H1 (cell line): ENCODE results near the gene HKDC1. TPM values are rescaled to one million over a fixed set of nuclear protein-coding genes. Genes with fewer than 3 reads are reported as not detected.

ENCODE experiments used
- CTCF ChIA-PET: fragments of 300-600 bp; sonication (Branson Sonifier 250); formaldehyde crosslinking; loops from one replicate; lab custom pipeline; 2021; ENCODE audit not compliant: partially characterized antibody; lab: Charles Lee
- POLR2A ChIA-PET: fragments of 300-600 bp; sonication (Branson Sonifier 250); formaldehyde crosslinking; loops from one replicate; lab custom pipeline; 2021; ENCODE audit warnings: inconsistent platforms; ENCODE audit not compliant: partially characterized antibody; lab: Charles Lee
- DNase-seq, 2 experiments: peaks; one replicate each; pipeline versions ENCODE4 v3.0.0 to v3.0.0-alpha.2; 2010 to 2022; ENCODE audit warnings: low spot score in 2 of 2, low read depth in 1 of 2, mixed read lengths in 1 of 2
- FAIRE-seq: peaks from 2 replicates; lab custom pipeline; 2011; peaks lifted over from hg19 to GRCh38; lab: Jason Lieb, UNC
- H2AFZ ChIP-seq: 2 replicates; pipeline ENCODE4 v1.8.1; 2012; ENCODE audit warnings: low read length, inconsistent platforms
- H2AK5ac ChIP-seq: 2 replicates; pipeline ENCODE4 v1.6.1; 2013; ENCODE audit warnings: low read depth, low read length
- H2BK120ac ChIP-seq: replicated peaks from 2 replicates; pipeline ENCODE3; 2013; ENCODE audit warnings: low read depth, low read length, inconsistent platforms
- H2BK12ac ChIP-seq: 2 replicates; pipeline ENCODE4 v1.6.1; 2013; ENCODE audit warnings: low read depth, low read length
- H2BK15ac ChIP-seq: 2 replicates; pipeline ENCODE4 v1.6.1; 2013; ENCODE audit warnings: low read length
- H2BK20ac ChIP-seq: 2 replicates; pipeline ENCODE4 v1.6.1; 2013; ENCODE audit warnings: low read length
- H2BK5ac ChIP-seq: 2 replicates; pipeline ENCODE4 v1.6.1; 2013; ENCODE audit warnings: low read depth, low read length
- H3K14ac ChIP-seq: 2 replicates; pipeline ENCODE4 v1.6.1; 2013; ENCODE audit warnings: inconsistent platforms; ENCODE audit not compliant: insufficient read length
- H3K18ac ChIP-seq: 2 replicates; pipeline ENCODE4 v1.6.1; 2013; ENCODE audit warnings: low read length; ENCODE audit errors: extremely low read depth
- H3K23ac ChIP-seq: 2 replicates; pipeline ENCODE4 v1.6.1; 2013; ENCODE audit warnings: inconsistent platforms; ENCODE audit not compliant: insufficient read length
- H3K23me2 ChIP-seq: 2 replicates; pipeline ENCODE4 v1.6.1; 2013; ENCODE audit warnings: low read depth, low read length
- H3K27ac ChIP-seq: 2 replicates; pipeline ENCODE4 v1.6.1; 2011; ENCODE audit warnings: low read depth, low read length, inconsistent platforms
- H3K27me3 ChIP-seq, 4 experiments: replicated peaks in 1 of 4; 1 replicate in 1 of 4; 2 replicates in 3 of 4; pipeline versions ENCODE4 v1.6.1 to v1.8.1; 2011 to 2013; ENCODE audit warnings: low read length in 3 of 4, mild to moderate bottlenecking in 3 of 4, inconsistent platforms in 2 of 4, mixed read lengths in 2 of 4, moderate library complexity in 1 of 4; ENCODE audit not compliant: control insufficient read depth in 3 of 4, insufficient read depth in 3 of 4; ENCODE audit errors: extremely low read depth in 1 of 4
- H3K36me3 ChIP-seq, 4 experiments: 2 replicates each; pipeline versions ENCODE4 v1.6.1 to v1.8.1; 2011 to 2013; ENCODE audit warnings: mild to moderate bottlenecking in 4 of 4, low read length in 3 of 4, moderate library complexity in 2 of 4, control low read depth in 1 of 4, inconsistent platforms in 1 of 4; ENCODE audit not compliant: insufficient read depth in 4 of 4, control insufficient read depth in 2 of 4
- H3K4ac ChIP-seq: replicated peaks from 2 replicates; pipeline ENCODE3; 2013; ENCODE audit warnings: low read length, low read depth, mixed read lengths, inconsistent platforms; ENCODE audit not compliant: insufficient read length
- H3K4me1 ChIP-seq, 4 experiments: replicated peaks in 1 of 4; 1 replicate in 1 of 4; 2 replicates in 3 of 4; pipeline versions ENCODE4 v1.6.1 to v1.8.1; 2011 to 2013; ENCODE audit warnings: low read length in 3 of 4, inconsistent platforms in 2 of 4, mixed read lengths in 1 of 4; ENCODE audit not compliant: insufficient read depth in 4 of 4, control insufficient read depth in 3 of 4
- H3K4me2 ChIP-seq, 2 experiments: 2 replicates each; pipeline versions ENCODE4 v1.6.1 to v1.8.1; 2011 to 2013; ENCODE audit warnings: low read depth in 2 of 2, low read length in 2 of 2, control low read depth in 1 of 2, inconsistent platforms in 1 of 2, mild to moderate bottlenecking in 1 of 2; ENCODE audit not compliant: insufficient read depth in 1 of 2
- H3K4me3 ChIP-seq, 4 experiments: fragments of 200-600, 300-600 bp in 1 of 4; sonication (generic), shearing (Covaris generic), sonication (Bioruptor Twin) in 1 of 4; 2 replicates each; pipeline versions ENCODE4 v1.5.1 to v1.8.1; 2011 to 2016; ENCODE audit warnings: low read length in 4 of 4, low read depth in 3 of 4, control low read depth in 2 of 4, inconsistent platforms in 2 of 4, mild to moderate bottlenecking in 2 of 4, mixed read lengths in 1 of 4, moderate library complexity in 1 of 4; ENCODE audit not compliant: insufficient read depth in 2 of 4; ENCODE audit errors: extremely low read depth in 1 of 4
- H3K56ac ChIP-seq: replicated peaks from 2 replicates; pipeline ENCODE3; 2013; ENCODE audit warnings: low read depth, mild to moderate bottlenecking, mixed read lengths, low read length, inconsistent platforms; ENCODE audit not compliant: insufficient read length
- H3K79me1 ChIP-seq: 2 replicates; pipeline ENCODE4 v1.6.1; 2013; ENCODE audit warnings: low read depth, low read length, control low read depth
- H3K79me2 ChIP-seq, 2 experiments: 2 replicates each; pipeline versions ENCODE4 v1.6.1 to v1.8.1; 2012 to 2013; ENCODE audit warnings: low read length in 2 of 2, mild to moderate bottlenecking in 2 of 2, inconsistent platforms in 1 of 2; ENCODE audit not compliant: insufficient read depth in 2 of 2, control insufficient read depth in 1 of 2
- H3K9ac ChIP-seq, 4 experiments: replicated peaks in 1 of 4; 1 replicate in 1 of 4; 2 replicates in 3 of 4; pipeline versions ENCODE4 v1.6.1 to v1.8.1; 2011 to 2013; ENCODE audit warnings: low read depth in 3 of 4, low read length in 3 of 4, control low read depth in 2 of 4, mild to moderate bottlenecking in 2 of 4, moderate library complexity in 2 of 4, inconsistent platforms in 1 of 4; ENCODE audit errors: extremely low read depth in 1 of 4
- H3K9me3 ChIP-seq, 2 experiments: 2 replicates each; pipeline versions ENCODE4 v1.6.1 to v1.8.1; 2012 to 2013; ENCODE audit warnings: mild to moderate bottlenecking in 2 of 2, moderate library complexity in 2 of 2, control low read depth in 1 of 2, inconsistent platforms in 1 of 2, low read depth in 1 of 2, low read length in 1 of 2, mixed read lengths in 1 of 2; ENCODE audit not compliant: insufficient read depth in 2 of 2
- H4K20me1 ChIP-seq, 2 experiments: replicated peaks in 1 of 2; 2 replicates each; pipeline versions ENCODE3 to v1.8.1; 2011 to 2013; ENCODE audit warnings: inconsistent platforms in 2 of 2, low read length in 2 of 2, mild to moderate bottlenecking in 1 of 2; ENCODE audit not compliant: insufficient read depth in 2 of 2, control insufficient read depth in 1 of 2
- H4K5ac ChIP-seq: 2 replicates; pipeline ENCODE4 v1.6.1; 2013; ENCODE audit warnings: low read length, low read depth, mixed read lengths, inconsistent platforms; ENCODE audit not compliant: insufficient read length
- H4K8ac ChIP-seq: 2 replicates; pipeline ENCODE4 v1.8.0; 2013; ENCODE audit warnings: mild to moderate bottlenecking, moderate library complexity, low read length, inconsistent platforms; ENCODE audit not compliant: insufficient read depth; ENCODE audit errors: extremely low read depth
- H4K91ac ChIP-seq: replicated peaks from 2 replicates; pipeline ENCODE3; 2013; ENCODE audit warnings: low read length, mixed read lengths, inconsistent platforms; ENCODE audit not compliant: insufficient read length
- ASH2L ChIP-seq: fragments of 200-600, 300-600 bp; sonication (generic); IDR thresholded peaks from one replicate; pipeline ENCODE4 v1.7.1; 2017; ENCODE audit warnings: low read length
- WGBS, 2 experiments: shearing (Covaris generic) in 1 of 2; methylation state at CpG; one replicate each; pipeline versions ENCODE4 v1.1.6 to v1.1.7; 2013 to 2015; ENCODE audit warnings: low lambda C conversion rate in 2 of 2, mixed read lengths in 2 of 2, inconsistent platforms in 1 of 2, low coverage in 1 of 2, missing lambda C conversion rate in 1 of 2; ENCODE audit not compliant: insufficient replicate concordance in 2 of 2, insufficient coverage in 1 of 2, insufficient read length in 1 of 2; ENCODE audit errors: extremely low coverage in 1 of 2, missing lambda C conversion rate in 1 of 2; 5-methylcytosine and 5-hydroxymethylcytosine counted together
- polyA plus RNA-seq, 7 experiments: library from polyadenylated mRNA; depleted of rRNA in 3 of 7; stranded (reverse) in 5 of 7; unstranded in 2 of 7; fragments of >200 nt in 5 of 7; fragments of 200-250 nt in 2 of 7; gene quantifications; 1 replicate in 5 of 7; 2 replicates in 1 of 7; 4 replicates in 1 of 7; pipeline versions ENCODE4 v1.2.1 to v1.2.3, GENCODE V29; 2011 to 2013; ENCODE audit warnings: missing spikeins in 2 of 7, mixed read lengths in 2 of 7
- total RNA-seq: library from RNA; stranded (reverse); fragmentation: NEBNext Ultra II Directional; extraction: Animal tissue kit (Norgen Biotek cat#: 25700); gene quantifications from 2 replicates; pipeline ENCODE4 v1.2.1, GENCODE V29; 2021

HKDC1 gene
- total and polyA plus RNA-seq, 2 of the 8 experiments (the other 6 are each of a cell fraction or from before 2014, with no cell fraction given) = 0.12 to 0.78 TPM

DNA sequence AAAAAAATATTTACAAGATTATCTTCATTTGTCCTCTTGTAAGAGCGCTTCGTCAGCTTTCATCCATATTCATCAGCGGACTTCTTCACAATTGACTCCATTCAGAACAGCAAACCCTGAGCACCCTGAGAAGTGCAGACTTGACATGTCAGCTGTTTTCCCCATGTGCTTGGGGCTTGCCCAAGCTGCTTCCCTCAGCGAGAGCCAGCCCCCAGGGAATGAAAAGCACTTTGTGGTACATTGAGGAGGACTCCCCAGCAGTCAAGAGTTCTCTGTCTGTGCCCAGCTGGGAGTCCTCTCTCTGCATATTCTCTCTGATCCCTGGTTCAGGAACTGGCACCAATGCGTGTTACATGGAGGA lies 22.7 kb downstream of the HKDC1 start:
- no peaks in the 10 kb centered on the region for H3K4me1 ChIP-seq
- H3K14ac ChIP-seq = no peak overlapping the region
- DNase-seq = no peak
- no peaks in the 10 kb centered on the region for H3K79me1 ChIP-seq
- H3K18ac ChIP-seq = no peak overlapping the region
- no peak overlapping the region for H2BK5ac ChIP-seq
- FAIRE-seq = no peak
- H3K4ac ChIP-seq = no peak overlapping the region
- no peak overlapping the region for H3K9ac ChIP-seq
- ChIA-PET CTCF (interaction anchor here (0.5 to 8.1 kb wide), 10 partner anchors 11 to 265 kb away, joined by 3 to 66 read pairs (median 4); no protein-coding TSS in a partner anchor), POLR2A (no interaction called here)
- H4K5ac ChIP-seq = no peak overlapping the region
- no peak overlapping the region for H2BK120ac ChIP-seq
- peak overlapping the region; percentile 36 for H4K91ac ChIP-seq
- H3K4me3 ChIP-seq = no peak overlapping the region
- no peaks in the 10 kb centered on the region for H3K23me2 ChIP-seq
- H2AFZ ChIP-seq = peak overlapping the region; percentile 90; the same call in 1 of the 2 replicates
- no peak overlapping the region for H3K23ac ChIP-seq
- H3K27ac ChIP-seq = no peak overlapping the region
- no peaks in the 10 kb centered on the region for H3K27me3 ChIP-seq
- H3K36me3 ChIP-seq = no peaks in the 10 kb centered on the region
- no peak overlapping the region for H2BK15ac ChIP-seq
- no peak overlapping the region for H2BK20ac ChIP-seq
- no peak overlapping the region for H2AK5ac ChIP-seq
- no peak overlapping the region for H3K56ac ChIP-seq
- H3K79me2 ChIP-seq = no peaks in the 10 kb centered on the region
- no peak overlapping the region for H3K4me2 ChIP-seq
- H4K20me1 ChIP-seq = no peaks in the 10 kb centered on the region
- no peak overlapping the region for H4K8ac ChIP-seq
- H3K9me3 ChIP-seq = no peaks in the 10 kb centered on the region
- no peak overlapping the region for H2BK12ac ChIP-seq
- WGBS, 2 experiments = 88% methylated on average over 5 of the region's 5 CpGs; no CpG with 5 or more reads in 1 of the 2 experiments
- TF ChIP-seq ASH2L = no peak
